ENCODE data around the gene NME4.
"Not testable (repeated sequence)": the region's sequence is repeated elsewhere in the genome, so short reads cannot be mapped to it uniquely, and the experiment has no call there.

Gene NME4

DNA sequence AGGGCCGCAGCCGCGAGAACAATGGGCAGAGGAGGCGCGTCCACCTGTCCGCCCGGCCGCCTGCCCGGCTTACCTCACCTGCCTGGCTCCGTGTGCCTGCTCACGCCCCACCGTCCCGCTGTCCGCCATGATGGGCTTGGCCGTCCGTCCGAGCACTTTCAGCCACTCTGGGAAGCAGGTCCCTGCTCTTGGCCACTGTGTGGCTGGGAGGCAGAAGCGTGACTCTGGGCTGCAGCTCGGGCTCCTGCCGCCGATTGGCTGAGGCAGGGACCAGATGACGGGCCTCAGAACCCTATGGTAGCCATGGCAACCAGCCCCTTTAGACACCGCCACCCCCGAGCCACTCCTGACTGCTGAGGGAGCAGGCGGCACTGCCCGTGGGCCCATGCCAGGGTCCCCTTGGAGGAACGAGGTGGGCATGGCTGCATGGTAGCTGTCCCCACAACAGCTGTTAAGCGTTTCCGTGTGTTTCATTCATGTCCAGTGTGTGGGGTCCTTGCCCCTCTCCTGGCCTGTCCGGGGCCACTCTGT, 35.6 kb upstream of the NME4 start:
- Histone ChIP-seq H3K9ac (no peak overlapping the region), H3K27ac (no peak overlapping the region), H4K20me1 (peaks cover 0 to 34% (median 10%) of the 10 kb centered on the region in 11 experiments; a peak in 11 of 22 replicates), H3K4me1 (peaks cover 13 to 47% (median 34%) of the 10 kb centered on the region in 10 experiments; a peak in 19 of 20 replicates), H3K9me3 (replicated peaks in 1 of 11) (no peaks in the 10 kb centered on the region), H3K4me2 (peak overlapping the region in 6 of 11 experiments; percentile 37 to 70 (median 65); a peak in 9 of 22 replicates), H3K36me3 (peaks cover 0 to 8% (median 4%) of the 10 kb centered on the region in 11 experiments; a peak in 18 of 22 replicates), H3K27me3 (no peaks in the 10 kb centered on the region; a peak in 1 of 22 replicates), H3K4me3 (no peak overlapping the region)
- no peak for TF ChIP-seq Cebpa-rat (IDR thresholded peaks at IDR 0.05)

DNA sequence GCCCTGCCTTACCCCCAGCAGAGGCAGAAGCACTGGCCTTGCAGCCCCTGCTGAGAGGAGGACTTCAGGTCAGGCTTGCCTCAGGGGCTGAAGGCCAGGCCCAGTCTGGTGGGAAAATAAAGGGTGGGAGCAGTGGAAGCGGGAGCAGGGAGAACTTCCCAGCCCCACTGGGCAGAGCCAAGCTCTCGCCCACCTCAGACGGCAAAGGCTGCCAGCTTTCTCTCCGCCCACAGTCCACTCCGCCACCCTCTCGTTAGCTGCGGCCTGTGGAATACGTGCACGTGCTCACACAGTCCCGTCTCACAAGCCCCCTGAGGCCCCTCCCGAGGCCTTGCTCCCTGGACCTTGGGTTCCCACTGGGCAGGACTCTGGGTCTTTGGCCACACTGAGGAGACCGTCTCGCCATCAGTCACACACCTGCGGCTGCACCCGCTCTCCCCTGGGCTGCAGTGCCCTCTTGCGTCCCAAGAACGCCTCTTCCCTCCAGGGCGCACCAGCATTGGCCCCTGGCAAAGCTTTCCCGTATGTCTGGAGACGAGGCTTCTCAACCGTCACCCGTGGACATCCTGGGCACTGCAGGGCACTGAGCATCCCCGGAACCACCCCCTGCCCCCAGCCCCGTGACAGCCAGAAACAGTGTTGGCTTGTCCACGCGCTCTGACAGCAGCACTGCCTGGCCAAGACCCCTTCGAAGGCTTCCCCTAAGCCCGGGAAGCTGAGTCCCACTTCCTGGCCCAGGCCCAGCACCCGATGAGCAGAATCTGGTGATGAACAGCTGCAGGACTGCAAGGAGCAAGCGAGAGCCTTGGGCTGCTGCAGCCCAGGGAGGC, 34.9 kb upstream of the NME4 start:
- no peaks in the 10 kb centered on the region for H3K9me3 ChIP-seq (replicated peaks in 1 of 11)
- 0 out of 22 replicates have a peak overlapping the region, but pooled peaks of 2 of the 11 experiments have one; percentile 23 to 26 for H3K9ac ChIP-seq
- peaks cover 0 to 37% (median 13%) of the 10 kb centered on the region in 11 experiments; a peak in 11 of 22 replicates for H4K20me1 ChIP-seq
- H3K36me3 ChIP-seq: peaks cover 6 to 15% (median 11%) of the 10 kb centered on the region in 11 experiments
- no peaks in the 10 kb centered on the region; a peak in 1 of 22 replicates for H3K27me3 ChIP-seq
- H3K27ac ChIP-seq: no peak overlapping the region
- no peak overlapping the region for H3K4me3 ChIP-seq
- H3K4me2 ChIP-seq: peak overlapping the region; percentile 37 to 88 (median 65)
- TF ChIP-seq Cebpa-rat (IDR thresholded peaks at IDR 0.05): no peak
- peaks cover 13 to 54% (median 40%) of the 10 kb centered on the region in 10 experiments; a peak in 19 of 20 replicates for H3K4me1 ChIP-seq

DNA sequence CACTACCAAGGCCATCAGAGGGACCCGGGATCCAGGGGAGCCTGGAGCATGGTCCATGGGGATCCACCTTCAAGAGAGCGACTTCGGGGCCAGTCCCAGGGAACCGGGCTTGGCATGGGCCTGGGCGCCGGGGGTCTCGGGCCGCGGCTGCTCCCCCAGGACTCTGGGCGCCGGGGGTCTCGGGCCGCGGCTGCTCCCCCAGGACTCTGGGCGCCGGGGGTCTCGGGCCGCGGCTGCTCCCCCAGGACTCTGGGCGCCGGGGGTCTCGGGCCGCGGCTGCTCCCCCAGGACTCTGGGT, 34.3 kb upstream of the NME4 start:
- peaks cover 13 to 60% (median 46%) of the 10 kb centered on the region in 10 experiments; a peak in 19 of 20 replicates for H3K4me1 ChIP-seq
- not testable (repeated sequence) for H3K9me3 ChIP-seq (replicated peaks in 1 of 11); H3K27ac ChIP-seq; H3K4me3 ChIP-seq; H3K27me3 ChIP-seq
- peaks cover 0 to 39% (median 16%) of the 10 kb centered on the region in 11 experiments; a peak in 11 of 22 replicates for H4K20me1 ChIP-seq
- H3K9ac ChIP-seq: peak overlapping the region in 2 of 11 experiments; percentile 23 to 26; a peak in 1 of 22 replicates
- peak overlapping the region; percentile 37 to 88 (median 65) for H3K4me2 ChIP-seq
- peaks cover 12 to 21% (median 17%) of the 10 kb centered on the region in 11 experiments for H3K36me3 ChIP-seq

DNA sequence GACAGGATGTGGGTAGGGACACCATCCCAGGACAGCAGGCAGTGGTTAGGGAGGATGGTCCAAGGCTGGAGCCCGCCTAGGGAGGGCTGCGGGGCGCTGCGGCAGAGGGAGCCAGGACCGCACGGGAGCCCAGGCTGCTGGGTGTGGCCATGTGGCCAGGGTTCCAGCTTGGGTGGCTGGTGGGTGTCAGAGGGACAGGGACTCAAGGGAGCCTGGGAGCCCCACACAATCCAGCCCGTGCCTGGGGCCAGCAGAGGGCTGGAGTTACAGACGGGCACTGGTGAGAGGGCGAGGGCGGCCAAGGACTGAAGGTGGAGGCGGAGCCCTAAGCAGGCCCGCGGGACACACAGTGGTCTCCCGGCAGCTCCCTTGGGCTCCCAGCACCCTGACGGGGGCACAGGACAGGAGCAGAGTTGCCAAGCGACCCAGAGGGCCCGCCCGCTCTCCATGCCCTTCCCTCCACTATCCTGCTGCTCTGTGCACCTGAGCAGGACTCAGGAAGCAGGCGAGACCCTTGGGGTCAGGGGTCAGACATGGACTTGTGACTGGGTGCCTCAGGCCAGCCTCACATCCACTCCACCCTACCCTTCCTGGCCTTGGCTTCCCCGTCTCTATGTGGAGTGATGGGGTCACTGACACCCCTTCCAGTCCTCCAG, 33.8 kb upstream of the NME4 start:
- Histone ChIP-seq H3K9me3 (replicated peaks in 1 of 11) (no peaks in the 10 kb centered on the region), H4K20me1 (peaks cover 0 to 45% (median 21%) of the 10 kb centered on the region in 11 experiments; a peak in 14 of 22 replicates), H3K36me3 (peaks cover 17 to 26% (median 22%) of the 10 kb centered on the region in 11 experiments), H3K9ac (peak overlapping the region in 2 of 11 experiments; percentile 15 to 23; a peak in 1 of 22 replicates), H3K4me3 (no peak overlapping the region), H3K4me2 (peak overlapping the region; percentile 37 to 88 (median 65)), H3K27me3 (no peaks in the 10 kb centered on the region; a peak in 1 of 22 replicates), H3K27ac (no peak overlapping the region), H3K4me1 (peaks cover 13 to 62% (median 48%) of the 10 kb centered on the region in 10 experiments; a peak in 19 of 20 replicates)
- TF ChIP-seq Cebpa-rat (IDR thresholded peaks at IDR 0.05): no peak

DNA sequence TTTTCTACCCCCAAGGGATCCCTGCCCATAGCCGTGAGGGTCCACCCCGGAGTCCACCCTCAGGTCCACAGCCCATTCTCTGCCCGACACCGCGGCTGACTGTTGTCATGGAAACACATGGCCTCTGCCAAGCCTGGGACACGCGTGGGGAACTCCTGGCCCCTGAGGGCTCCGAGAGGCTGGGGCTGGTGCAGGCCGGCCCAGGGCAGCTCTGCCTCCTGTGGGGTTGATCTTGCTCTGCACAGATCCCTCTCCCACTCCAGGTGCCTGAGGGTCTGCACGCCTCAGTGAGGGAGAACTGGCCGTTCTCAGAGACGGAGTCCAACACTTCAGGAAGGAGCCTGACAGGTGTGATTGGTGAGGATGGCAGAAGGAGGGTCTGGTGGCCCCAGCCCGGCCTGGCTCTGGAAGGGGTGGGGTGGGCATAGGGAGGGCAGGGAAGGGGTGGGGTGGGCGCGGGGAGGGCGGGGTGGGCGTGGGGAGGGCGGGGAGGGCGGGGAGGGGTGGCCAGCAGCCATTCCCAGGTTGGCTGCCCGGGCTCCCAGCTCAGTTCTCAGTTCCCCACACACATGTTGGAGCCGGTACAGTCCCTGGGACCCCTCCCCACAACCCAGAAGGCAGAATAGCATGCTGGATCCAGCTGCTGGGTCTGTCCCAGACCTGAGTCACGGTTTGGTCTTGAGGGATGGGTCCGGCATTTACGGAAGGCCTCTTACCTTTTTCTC, 33.1 kb upstream of the NME4 start:
- TF ChIP-seq Cebpa-rat (IDR thresholded peaks at IDR 0.05): no peak
- Histone ChIP-seq H3K36me3 (peaks cover 24 to 33% (median 29%) of the 10 kb centered on the region in 11 experiments), H3K27ac (no peak overlapping the region), H3K9ac (0 out of 22 replicates have a peak overlapping the region, but pooled peaks of 2 of the 11 experiments have one; percentile 15 to 23), H3K9me3 (replicated peaks in 1 of 11) (no peaks in the 10 kb centered on the region), H3K4me1 (peaks cover 13 to 64% (median 50%) of the 10 kb centered on the region in 10 experiments; a peak in 19 of 20 replicates), H3K4me2 (peak overlapping the region in 10 of 11 experiments; percentile 37 to 91 (median 69); a peak in 15 of 22 replicates), H4K20me1 (peaks cover 0 to 50% (median 21%) of the 10 kb centered on the region in 11 experiments; a peak in 16 of 22 replicates), H3K4me3 (no peak overlapping the region), H3K27me3 (no peaks in the 10 kb centered on the region; a peak in 1 of 22 replicates)

DNA sequence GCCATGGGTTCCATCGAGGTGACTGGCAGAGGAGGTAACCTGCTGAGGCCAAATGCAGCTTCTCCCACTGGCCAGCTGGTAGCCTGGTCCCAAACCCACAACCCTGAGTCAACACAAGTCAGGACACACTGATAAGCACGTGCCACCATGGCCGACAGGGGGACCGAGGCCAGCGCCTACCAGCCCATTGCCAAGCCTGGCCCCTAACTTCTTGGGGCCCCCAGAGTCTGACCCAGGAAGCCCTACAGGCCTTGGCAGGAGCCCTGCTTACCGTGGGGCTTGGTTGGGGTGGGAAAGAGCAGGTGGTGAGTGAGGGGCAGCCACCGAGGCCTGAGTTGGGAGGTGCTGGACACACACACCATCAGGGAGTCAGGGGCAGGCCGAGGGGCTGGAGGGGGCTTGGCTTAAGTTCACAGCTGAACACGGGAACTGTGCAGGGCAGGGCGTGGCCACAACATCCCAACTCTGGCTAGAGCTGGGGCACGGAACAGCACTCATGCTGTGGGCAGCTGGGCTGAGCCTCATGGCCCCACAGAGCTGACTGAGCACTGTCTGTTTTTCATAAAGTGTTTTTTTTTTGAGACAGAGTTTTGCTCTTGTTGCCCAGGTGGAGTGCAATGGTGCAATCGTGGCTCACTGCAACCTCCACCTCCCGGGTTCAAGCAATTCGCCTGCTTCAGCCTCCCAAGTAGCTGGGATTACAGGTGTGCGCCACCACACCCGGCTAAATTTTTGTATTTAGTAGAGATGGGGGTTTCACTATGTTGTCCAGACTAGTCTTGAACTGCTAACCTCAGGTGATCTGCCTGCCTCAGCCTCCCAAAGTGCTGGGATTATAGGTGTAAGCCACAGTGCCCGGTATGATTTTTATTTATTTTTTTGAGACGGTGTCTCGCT, 32.2 kb upstream of the NME4 start:
- peaks cover 0 to 59% (median 29%) of the 10 kb centered on the region in 11 experiments; a peak in 16 of 22 replicates for H4K20me1 ChIP-seq

DNA sequence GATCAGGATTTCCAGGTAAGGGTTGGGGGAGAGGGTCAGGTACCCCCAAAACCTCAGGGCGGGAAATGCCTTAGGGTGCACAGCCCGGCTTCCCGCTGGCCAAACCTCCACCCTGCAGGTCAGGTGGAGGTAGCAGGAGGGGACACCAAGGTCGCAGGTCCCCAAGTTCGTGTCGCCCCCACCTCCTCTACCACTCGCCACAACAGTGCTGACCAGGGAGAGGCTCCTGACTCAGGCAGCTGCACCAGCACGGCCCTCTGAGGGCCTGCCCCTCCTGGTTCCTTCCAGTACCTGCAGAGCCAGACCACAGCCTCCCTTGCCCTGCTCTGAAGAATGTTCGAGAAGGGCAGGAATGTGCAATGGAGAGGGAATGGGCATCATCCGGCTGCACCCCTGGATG, 30.5 kb upstream of the NME4 start:
- Histone ChIP-seq H3K4me2 (peak overlapping the region in 9 of 11 experiments; percentile 26 to 91 (median 73); a peak in 17 of 22 replicates), H3K4me1 (peaks cover 33 to 85% (median 71%) of the 10 kb centered on the region in 10 experiments), H3K4me3 (peak overlapping the region in 1 of 10 experiments; percentile 38; a peak in 2 of 20 replicates), H3K9me3 (replicated peaks in 1 of 11) (no peaks in the 10 kb centered on the region), H3K36me3 (peaks cover 29 to 42% (median 34%) of the 10 kb centered on the region in 11 experiments), H4K20me1 (peaks cover 0 to 68% (median 36%) of the 10 kb centered on the region in 11 experiments; a peak in 18 of 22 replicates), H3K27ac (peak overlapping the region in 4 of 11 experiments; percentile 45 to 61 (median 50); a peak in 7 of 22 replicates), H3K9ac (peak overlapping the region in 8 of 11 experiments; percentile 10 to 69 (median 49); a peak in 13 of 22 replicates), H3K27me3 (no peaks in the 10 kb centered on the region; a peak in 1 of 22 replicates)
- no peak for TF ChIP-seq Cebpa-rat (IDR thresholded peaks at IDR 0.05)

More for the DNA sequence above, 32.2 kb upstream of the NME4 start:
- no peaks in the 10 kb centered on the region; a peak in 1 of 22 replicates for H3K27me3 ChIP-seq
- H3K4me2 ChIP-seq: peak overlapping the region in 7 of 11 experiments; percentile 9 to 91 (median 85); a peak in 8 of 22 replicates
- TF ChIP-seq Cebpa-rat (IDR thresholded peaks at IDR 0.05): no peak
- H3K27ac ChIP-seq: no peak overlapping the region
- peaks cover 22 to 73% (median 60%) of the 10 kb centered on the region in 10 experiments for H3K4me1 ChIP-seq
- H3K4me3 ChIP-seq: no peak overlapping the region
- H3K36me3 ChIP-seq: peaks cover 29 to 39% (median 34%) of the 10 kb centered on the region in 11 experiments
- no peaks in the 10 kb centered on the region for H3K9me3 ChIP-seq (replicated peaks in 1 of 11)
- no peak overlapping the region for H3K9ac ChIP-seq
